ENCODE measurements around the gene IL1A. TPM values are rescaled to one million over a fixed set of nuclear protein-coding genes. Genes with fewer than 3 reads are reported as not detected.

Gene IL1A, protein sequence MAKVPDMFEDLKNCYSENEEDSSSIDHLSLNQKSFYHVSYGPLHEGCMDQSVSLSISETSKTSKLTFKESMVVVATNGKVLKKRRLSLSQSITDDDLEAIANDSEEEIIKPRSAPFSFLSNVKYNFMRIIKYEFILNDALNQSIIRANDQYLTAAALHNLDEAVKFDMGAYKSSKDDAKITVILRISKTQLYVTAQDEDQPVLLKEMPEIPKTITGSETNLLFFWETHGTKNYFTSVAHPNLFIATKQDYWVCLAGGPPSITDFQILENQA
- total RNA-seq: 1.2 and 1.8 TPM in 2 replicates

DNA sequence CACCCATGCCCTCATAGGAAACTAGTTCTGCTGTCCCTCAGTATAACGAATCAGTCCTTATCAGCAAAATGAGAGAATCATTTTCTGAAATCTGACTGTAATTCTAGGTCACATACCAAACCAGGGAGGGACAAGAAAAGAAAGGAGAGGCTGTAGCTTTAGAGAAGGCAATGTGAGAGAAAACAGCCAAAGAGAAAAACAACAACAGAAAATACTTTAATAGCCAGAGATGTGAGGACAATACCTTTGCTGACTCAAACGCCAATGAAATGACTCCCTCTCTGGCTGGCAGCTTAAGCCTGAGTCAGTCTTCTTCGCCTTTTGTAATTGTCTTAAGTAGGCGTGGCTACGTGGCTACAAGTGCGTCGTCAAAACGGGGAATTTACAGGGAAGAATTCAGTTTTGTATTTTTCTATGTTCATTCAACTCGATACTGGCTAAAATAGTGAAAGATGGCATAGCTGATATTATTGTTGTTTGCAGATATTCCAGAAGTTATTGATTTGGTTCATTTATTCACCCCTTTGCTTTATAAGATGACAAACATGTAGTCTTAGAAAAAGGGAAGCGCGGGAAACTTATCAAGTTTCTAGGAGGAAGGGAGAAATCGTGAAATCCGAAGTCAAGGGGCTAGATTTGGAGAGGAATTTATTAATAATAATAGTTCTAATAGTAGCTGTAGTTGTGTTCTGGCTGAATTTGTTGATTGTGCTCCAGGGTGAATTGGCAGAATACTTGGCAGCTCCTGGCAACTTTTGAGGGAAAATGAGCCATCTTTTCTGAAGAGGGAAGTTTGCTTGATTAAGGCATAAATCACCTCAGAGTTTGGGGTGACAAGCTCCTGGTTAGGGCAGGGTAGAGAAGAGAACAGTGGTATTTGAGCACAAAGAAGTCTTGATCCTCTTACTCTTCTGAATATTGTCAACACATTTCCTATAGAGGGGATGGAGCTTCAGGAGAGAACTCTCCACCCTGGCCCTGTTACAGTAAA lies at the start of gene IL1A:
TSS of gene IL1A (minus strand) at position 295 of the 991 bp plus-strand sequence. CDS start 723 bp downstream, outside the sequence.

DNA sequence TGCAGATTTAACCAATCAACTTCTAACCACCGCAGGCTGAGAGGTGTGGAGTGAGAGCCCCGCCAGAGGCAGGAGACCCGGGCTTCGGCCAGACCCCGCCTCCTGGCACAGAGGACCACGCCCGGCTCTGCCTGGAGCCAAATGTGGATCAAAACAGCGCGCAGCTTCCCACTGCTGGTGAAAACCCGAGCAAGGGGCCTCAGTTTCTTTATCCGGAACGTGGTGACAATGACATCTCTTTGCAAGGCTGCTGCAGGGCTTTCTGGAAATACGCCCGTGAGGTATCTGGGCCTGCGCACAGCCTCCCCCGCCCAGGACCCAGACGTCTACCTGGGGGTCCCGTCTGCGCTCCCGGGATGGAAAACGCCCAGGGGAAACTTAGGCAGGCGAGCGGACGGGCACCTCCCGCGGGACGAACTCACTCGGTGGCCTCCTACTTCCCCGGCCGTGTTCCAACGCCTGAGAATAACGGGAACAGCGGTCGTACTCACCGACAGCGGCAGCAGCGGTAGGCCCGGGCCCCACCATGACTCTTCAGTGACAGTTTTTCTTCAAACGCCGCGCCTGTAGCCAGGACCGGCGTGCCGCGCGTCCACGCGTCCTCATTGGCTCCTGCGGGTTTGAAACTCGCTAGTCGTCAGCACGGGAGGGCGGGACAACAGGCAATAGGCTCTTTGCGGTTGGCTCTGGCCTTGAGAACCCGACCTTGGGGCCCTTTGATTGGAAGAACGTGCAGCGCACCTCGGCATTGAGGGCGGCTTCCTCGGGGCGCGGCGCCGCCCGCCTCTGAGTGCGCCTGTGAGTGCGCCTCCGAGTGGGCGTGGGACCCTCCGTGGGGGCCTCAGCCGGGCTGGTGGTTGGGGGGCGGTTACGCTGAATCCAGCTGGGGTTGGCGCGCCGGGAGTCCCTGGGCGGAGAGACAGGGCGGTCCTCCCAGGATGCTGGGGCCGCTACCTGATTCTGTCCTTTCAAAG lies 19.9 kb downstream of the IL1A start, which contains the start of gene CKAP2L:
TSS of gene CKAP2L (minus strand) at position 539 of the 974 bp plus-strand sequence. CDS start at position 528, 11 bp downstream.

Other genes with a start within 250 kb of the IL1A start
- gene POLR1B, start 242.0 kb downstream of the IL1A start, total RNA-seq: 32.2 and 36.1 TPM in 2 replicates
- gene CHCHD5, start 199.9 kb downstream of the IL1A start, total RNA-seq: 6.1 and 7.3 TPM in 2 replicates
- gene SLC20A1, start 138.6 kb downstream of the IL1A start, total RNA-seq: 131 and 151 TPM in 2 replicates
- not detected in 2 replicates for gene NT5DC4, start 63.5 kb downstream of the IL1A start, total RNA-seq
- 21.8 and 25.3 TPM in 2 replicates for gene CKAP2L, start 19.9 kb downstream of the IL1A start, total RNA-seq
- gene IL1B, start 52.3 kb upstream of the IL1A start, total RNA-seq: not detected in 2 replicates
- not detected in 2 replicates for gene IL37, start 126.7 kb upstream of the IL1A start, total RNA-seq
- not detected in 2 replicates for gene IL36G, start 193.5 kb upstream of the IL1A start, total RNA-seq
- gene IL36A, start 221.0 kb upstream of the IL1A start, total RNA-seq: not detected in 2 replicates